A549 (cell line): Measurements from ENCODE around the gene UBE2E1. TPM values are rescaled to one million over a fixed set of nuclear protein-coding genes. Genes with fewer than 3 reads are reported as not detected.
A peak's percentile ranks its signal among the peaks of the same experiment; 100 is the strongest.

ENCODE experiments used
- ATAC-seq, 2 experiments: fragments of 200-7000 bp in 1 of 2; fragments of >200 bp in 1 of 2; cut with Nextera tagmentation in 1 of 2; cut with Tn5 transposase in 1 of 2; 3 replicates each; pipeline versions ENCODE4 v1.8.0 to v1.9.1; 2018 to 2020; ENCODE audit warnings: mild to moderate bottlenecking in 1 of 2, moderate library complexity in 1 of 2
- CTCF ChIA-PET: fragments of 300-600 bp; sonication (Branson Sonifier 250); formaldehyde crosslinking; extraction: SDS; loops from one replicate; lab custom pipeline; 2021; ENCODE audit warnings: antibody characterized with exemption, inconsistent platforms; lab: Yijun Ruan, JAX
- POLR2A ChIA-PET: fragments of 350-600 bp; formaldehyde crosslinking; extraction: SDS; loops from one replicate; lab custom pipeline; 2021; ENCODE audit warnings: antibody characterized with exemption, inconsistent platforms; lab: Yijun Ruan, JAX
- DNase-seq, 2 experiments: peaks; one replicate each; pipeline versions ENCODE4 v3.0.0 to v3.0.0-alpha.2; 2011 to 2016; ENCODE audit warnings: low read depth in 1 of 2, low spot score in 1 of 2
- FAIRE-seq: peaks from 2 replicates; lab custom pipeline; 2011; peaks lifted over from hg19 to GRCh38; lab: Jason Lieb, UNC
- H3K27ac ChIP-seq, 2 experiments: fragments of >200 bp; sonication (Bioruptor Twin); formaldehyde crosslinking; 3 replicates each; pipeline ENCODE4 v1.5.1; 2016 to 2017
- H3K4me1 ChIP-seq: fragments of >200 bp; sonication (Bioruptor Twin); formaldehyde crosslinking; 3 replicates; pipeline ENCODE4 v1.6.1; 2016
- H3K4me2 ChIP-seq: fragments of >200 bp; sonication (Bioruptor Twin); formaldehyde crosslinking; 3 replicates; pipeline ENCODE4 v1.6.1; 2016
- H3K4me3 ChIP-seq: fragments of >200 bp; sonication (Bioruptor Twin); formaldehyde crosslinking; 3 replicates; pipeline ENCODE4 v1.5.1; 2016
- H3K9me3 ChIP-seq: fragments of >200 bp; sonication (Bioruptor Twin); formaldehyde crosslinking; 3 replicates; pipeline ENCODE4 v1.6.1; 2016
- BHLHE40 ChIP-seq: IDR thresholded peaks from 2 replicates; pipeline ENCODE4 v1.6.1; 2012; ENCODE audit warnings: low read depth, low read length, inconsistent platforms
- CTCF ChIP-seq: fragments of >200 bp; sonication (Bioruptor Twin); formaldehyde crosslinking; IDR thresholded peaks from 3 replicates; pipeline ENCODE4 v1.5.1; 2016
- EHMT2 ChIP-seq: fragments of 200-600 bp; sonication (generic); IDR thresholded peaks from 2 replicates; pipeline ENCODE4 v1.6.1; 2016; ENCODE audit warnings: antibody characterized with exemption, low read depth, mild to moderate bottlenecking, moderate library complexity
- JUN ChIP-seq, 2 experiments: fragments of >200 bp; sonication (Bioruptor Twin); formaldehyde crosslinking; IDR thresholded peaks; 2 replicates in 1 of 2; 3 replicates in 1 of 2; pipeline ENCODE4 v1.6.1; 2016 to 2017
- MAFK ChIP-seq: fragments of 450-650 bp; IDR thresholded peaks from 2 replicates; pipeline ENCODE4 v1.6.1; 2014; ENCODE audit not compliant: partially characterized antibody
- NR3C1 ChIP-seq: fragments of >200 bp; sonication (Bioruptor Twin); formaldehyde crosslinking; IDR thresholded peaks from 3 replicates; pipeline ENCODE4 v1.6.1; 2017
- PBX3 ChIP-seq: IDR thresholded peaks from 2 replicates; pipeline ENCODE4 v1.6.1; 2012
- RAD21 ChIP-seq, 2 experiments: fragments of >200 bp in 1 of 2; sonication (Bioruptor Twin) in 1 of 2; formaldehyde crosslinking in 1 of 2; IDR thresholded peaks in 1 of 2; conservative IDR thresholded peaks in 1 of 2; 2 replicates in 1 of 2; 3 replicates in 1 of 2; pipeline ENCODE4 v1.6.1; 2012 to 2018; ENCODE audit warnings: inconsistent platforms in 1 of 2
- RARB ChIP-seq: fragments of 250-450 bp; sonication (Bioruptor Pico); IDR thresholded peaks from 2 replicates; pipeline ENCODE4 v1.8.0; 2021; ENCODE audit warnings: mild to moderate bottlenecking, moderate library complexity
- REST ChIP-seq: fragments of 200-600 bp; sonication (generic); IDR thresholded peaks from 2 replicates; pipeline ENCODE4 v1.6.1; 2016; ENCODE audit warnings: antibody characterized with exemption, mild to moderate bottlenecking, moderate library complexity
- SMC3 ChIP-seq: fragments of >200 bp; sonication (Bioruptor Twin); formaldehyde crosslinking; IDR thresholded peaks from 3 replicates; pipeline ENCODE4 v1.6.1; 2018; ENCODE audit warnings: inconsistent platforms
- TFCP2L1 ChIP-seq: fragments of 250-450 bp; sonication (Bioruptor Pico); IDR thresholded peaks from 2 replicates; pipeline ENCODE4 v1.5.0; 2021; ENCODE audit warnings: mild to moderate bottlenecking
- ZC3H11A ChIP-seq: fragments of 450-650 bp; IDR thresholded peaks from 2 replicates; pipeline ENCODE4 v1.6.1; 2014; ENCODE audit warnings: antibody characterized with exemption, mild to moderate bottlenecking
- WGBS: methylation state at CpG from one replicate; pipeline ENCODE4 v1.1.6; 2017; ENCODE audit errors: missing lambda C conversion rate; 5-methylcytosine and 5-hydroxymethylcytosine counted together
- polyA plus RNA-seq, 4 experiments: library from polyadenylated mRNA; depleted of rRNA in 3 of 4; stranded (reverse); fragments of >200 nt; fragmentation: RNase III in 1 of 4; extraction: RNeasy Plus Mini Kit Qiagen cat#74134 plus additional on column Dnase treatment in 1 of 4; gene quantifications; 2 replicates in 3 of 4; 3 replicates in 1 of 4; pipeline ENCODE4 v1.2.3, GENCODE V29; 2011 to 2017

UBE2E1 gene
- polyA plus RNA-seq, 2 of the 4 experiments (the other 2 are of a cell fraction): 151 to 198 TPM

GRCh38 chr3:23800731-23801130 lies 5.0 kb upstream of the UBE2E1 start:
- POLR2A ChIA-PET: no interaction called here
- DNase-seq (peak in 1 of 2 experiments; percentile 41), FAIRE-seq (no peak), ATAC-seq (peak in 1 of 2 experiments; percentile 71; a peak in 3 of 6 replicates)
- Histone ChIP-seq H3K27ac (no peak overlapping the region), H3K9me3 (no peaks in the 10 kb centered on the region), H3K4me3 (no peak overlapping the region), H3K4me2 (no peak overlapping the region), H3K4me1 (peaks cover 8% of the 10 kb centered on the region; the same call in 1 of the 3 replicates)
- CTCF ChIA-PET: interaction anchor here (0.7 to 1.3 kb wide), 6 partner anchors 33 to 407 kb away, joined by 3 read pairs; no protein-coding TSS in a partner anchor
- 43% methylated on average over 3 of the region's 3 CpGs for WGBS
- TF ChIP-seq NR3C1 (no peak), CTCF (peak; percentile 39), SMC3 (peak; percentile 68), JUN (IDR thresholded peaks at IDR 0.05) (no peak), REST (no peak), EHMT2 (no peak), RAD21 (conservative IDR thresholded peaks at IDR 0.05 in 1 of 2, IDR thresholded peaks at IDR 0.05 in 1 of 2) (peak; percentile 59 to 68)
- TF ChIP-seq, all 56 proteins: peak for 3

GRCh38 chr3:23804441-23805209 lies 1.1 kb upstream of the UBE2E1 start:
- no peak for ATAC-seq
- 87% methylated on average over 8 of the region's 8 CpGs for WGBS
- POLR2A ChIA-PET: no interaction called here
- Histone ChIP-seq H3K27ac (peak overlapping the region in 1 of 2 experiments; percentile 98; a peak in 3 of 6 replicates), H3K4me1 (peaks cover 29% of the 10 kb centered on the region), H3K4me3 (no peak overlapping the region), H3K9me3 (no peaks in the 10 kb centered on the region), H3K4me2 (peak overlapping the region; percentile 88)
- no peak for DNase-seq
- FAIRE-seq: peak; percentile 61
- CTCF ChIA-PET: interaction anchor here (0.7 kb wide), 1 partner anchor 13 kb away, joined by 4 read pairs; no protein-coding TSS in a partner anchor
- no peak for TF ChIP-seq PBX3
- no peak for TF ChIP-seq MAFK
- TF ChIP-seq ZC3H11A: no peak
- no peak for TF ChIP-seq TFCP2L1 (CRISPR knock-in tag)

- ATAC-seq: no peak
- no peak for FAIRE-seq
- H3K4me2 ChIP-seq: peak overlapping the region; percentile 88
- ChIA-PET CTCF (interaction anchor here (0.7 kb wide), 1 partner anchor 13 kb away, joined by 4 read pairs; no protein-coding TSS in a partner anchor), POLR2A (no interaction called here)
- no peak for DNase-seq
- H3K4me3 ChIP-seq: peak overlapping the region; percentile 71
- 52% methylated on average over 7 of the region's 7 CpGs for WGBS
- no peaks in the 10 kb centered on the region for H3K9me3 ChIP-seq
- TF ChIP-seq BHLHE40 (peak; percentile 20; the same call in 1 of the 2 replicates), RARB (CRISPR knock-in tag) (no peak)
- H3K27ac ChIP-seq: peak overlapping the region; percentile 97 to 98
- H3K4me1 ChIP-seq: peaks cover 34% of the 10 kb centered on the region
These were observed 534 bp upstream of the UBE2E1 start for GRCh38 chr3:23805210-23805632.
